GM18951 (cell line): Measurements from ENCODE around the gene PPHLN1.
"Not testable (repeated sequence)": the region's sequence is repeated elsewhere in the genome, so short reads cannot be mapped to it uniquely, and the experiment has no call there.

Experiments used
- POLR2A ChIP-seq: IDR thresholded peaks from 4 replicates; pipeline ENCODE4 v1.6.1; 2011; ENCODE audit warnings: mild to moderate bottlenecking; ENCODE audit not compliant: insufficient read length, insufficient read depth; ENCODE audit errors: extremely low read depth
- in situ Hi-C: fragments of 300-500 bp; cut with MboI; formaldehyde crosslinking; loops from one replicate; pipeline ENCODE4 v1.12.0; 2022; ENCODE audit warnings: low sequenced_read_pairs, mixed read lengths, inconsistent platforms; ENCODE audit not compliant: unreplicated experiment

Gene PPHLN1

GRCh38 chr12:42332301-42333285, 6.6 kb downstream of the PPHLN1 start:
- TF ChIP-seq POLR2A: no peak
- in situ Hi-C loops: loop anchor here (25.0 kb wide), 1 partner anchor 1045 kb away; no protein-coding TSS in a partner anchor

- no peak for TF ChIP-seq POLR2A
- in situ Hi-C loops: loop anchor here (25.0 kb wide), 1 partner anchor 1049 kb away; no protein-coding TSS in a partner anchor
Measured at GRCh38 chr12:42336286-42336685, 10.3 kb downstream of the PPHLN1 start.

GRCh38 chr12:42338280-42338679, 12.3 kb downstream of the PPHLN1 start:
- TF ChIP-seq POLR2A: no peak
- in situ Hi-C loops: loop anchor here (25.0 kb wide), 1 partner anchor 1051 kb away; no protein-coding TSS in a partner anchor

GRCh38 chr12:42342028-42342427, 16.1 kb downstream of the PPHLN1 start:
- in situ Hi-C loops: loop anchor here (25.0 kb wide), 1 partner anchor 1055 kb away; no protein-coding TSS in a partner anchor
- no peak for TF ChIP-seq POLR2A

GRCh38 chr12:42343721-42344120, 17.8 kb downstream of the PPHLN1 start:
- in situ Hi-C loops: loop anchor here (25.0 kb wide), 1 partner anchor 1056 kb away; no protein-coding TSS in a partner anchor
- TF ChIP-seq POLR2A: no peak

GRCh38 chr12:42346403-42347002, 20.5 kb downstream of the PPHLN1 start:
- in situ Hi-C loops: loop anchor here (25.0 kb wide), 1 partner anchor 1059 kb away; no protein-coding TSS in a partner anchor
- TF ChIP-seq POLR2A: no peak

GRCh38 chr12:42349119-42350020, 23.4 kb downstream of the PPHLN1 start:
- in situ Hi-C loops: loop anchor here (25.0 kb wide), 1 partner anchor 1062 kb away; no protein-coding TSS in a partner anchor

GRCh38 chr12:42350021-42350407, 24.0 kb downstream of the PPHLN1 start:
- in situ Hi-C loops: not testable (repeated sequence)

GRCh38 chr12:42356344-42356743, 30.4 kb downstream of the PPHLN1 start:
- in situ Hi-C loops: no loop called here
- TF ChIP-seq POLR2A: no peak

- TF ChIP-seq POLR2A: no peak
- in situ Hi-C loops: no loop called here
Measured at GRCh38 chr12:42360747-42361403, 34.9 kb downstream of the PPHLN1 start.

GRCh38 chr12:42361909-42362646, 36.1 kb downstream of the PPHLN1 start:
- in situ Hi-C loops: no loop called here
- no peak for TF ChIP-seq POLR2A
